Measurements from ENCODE around the gene ENPP6.
A peak's percentile ranks its signal among the peaks of the same experiment; 100 is the strongest.

Gene ENPP6

GRCh38 chr4:184217634-184218033 is at the start of gene ENPP6:
TSS of gene ENPP6 (minus strand) at chr4:184217873. CDS start at chr4:184217819, 54 bp downstream.
- no peak for DNase-seq

GRCh38 chr4:184267206-184267608 is 49.5 kb upstream of the ENPP6 start:
- DNase-seq, result no peak

GRCh38 chr4:184265546-184266351 is 48.1 kb upstream of the ENPP6 start:
- no peak for DNase-seq

- DNase-seq, result peak; percentile 93
Measured at GRCh38 chr4:184263910-184264732, 46.4 kb upstream of the ENPP6 start.

- DNase-seq, result no peak
Measured at GRCh38 chr4:184263461-184263860, 45.8 kb upstream of the ENPP6 start.

- no peak for DNase-seq
Measured at GRCh38 chr4:184262901-184263300, 45.2 kb upstream of the ENPP6 start.

GRCh38 chr4:184261246-184261645 is 43.6 kb upstream of the ENPP6 start:
- DNase-seq, result no peak

- no peak for DNase-seq
Measured at GRCh38 chr4:184259866-184260265, 42.2 kb upstream of the ENPP6 start.

GRCh38 chr4:184259081-184259480 is 41.4 kb upstream of the ENPP6 start:
- no peak for DNase-seq

- DNase-seq, result no peak
Measured at GRCh38 chr4:184255871-184256642, 38.4 kb upstream of the ENPP6 start.

GRCh38 chr4:184255361-184255760 is 37.7 kb upstream of the ENPP6 start:
- DNase-seq, result no peak

GRCh38 chr4:184253072-184253420 is 35.4 kb upstream of the ENPP6 start:
- DNase-seq, result no peak

GRCh38 chr4:184252136-184253071 is 34.7 kb upstream of the ENPP6 start:
- DNase-seq, result no peak

GRCh38 chr4:184251670-184251980 is 34.0 kb upstream of the ENPP6 start:
- DNase-seq, result no peak

- peak; percentile 71 for DNase-seq
Measured at GRCh38 chr4:184250795-184251669, 33.4 kb upstream of the ENPP6 start.

GRCh38 chr4:184248216-184248615 is 30.5 kb upstream of the ENPP6 start:
- no peak for DNase-seq

- DNase-seq, result no peak
Measured at GRCh38 chr4:184247421-184247820, 29.7 kb upstream of the ENPP6 start.

GRCh38 chr4:184246426-184246825 is 28.8 kb upstream of the ENPP6 start:
- DNase-seq, result no peak

GRCh38 chr4:184238072-184238745 is 20.5 kb upstream of the ENPP6 start:
- DNase-seq, result no peak

- no peak for DNase-seq
Measured at GRCh38 chr4:184237612-184238011, 19.9 kb upstream of the ENPP6 start.

- DNase-seq, result no peak
Measured at GRCh38 chr4:184235526-184235925, 17.9 kb upstream of the ENPP6 start.
